LoVo (cell line): ENCODE results near the gene EIF4B.

Experiments
- DNase-seq: peaks from one replicate; pipeline ENCODE4 v3.0.0-alpha.2; 2016; ENCODE audit warnings: low spot score

The EIF4B gene

DNA sequence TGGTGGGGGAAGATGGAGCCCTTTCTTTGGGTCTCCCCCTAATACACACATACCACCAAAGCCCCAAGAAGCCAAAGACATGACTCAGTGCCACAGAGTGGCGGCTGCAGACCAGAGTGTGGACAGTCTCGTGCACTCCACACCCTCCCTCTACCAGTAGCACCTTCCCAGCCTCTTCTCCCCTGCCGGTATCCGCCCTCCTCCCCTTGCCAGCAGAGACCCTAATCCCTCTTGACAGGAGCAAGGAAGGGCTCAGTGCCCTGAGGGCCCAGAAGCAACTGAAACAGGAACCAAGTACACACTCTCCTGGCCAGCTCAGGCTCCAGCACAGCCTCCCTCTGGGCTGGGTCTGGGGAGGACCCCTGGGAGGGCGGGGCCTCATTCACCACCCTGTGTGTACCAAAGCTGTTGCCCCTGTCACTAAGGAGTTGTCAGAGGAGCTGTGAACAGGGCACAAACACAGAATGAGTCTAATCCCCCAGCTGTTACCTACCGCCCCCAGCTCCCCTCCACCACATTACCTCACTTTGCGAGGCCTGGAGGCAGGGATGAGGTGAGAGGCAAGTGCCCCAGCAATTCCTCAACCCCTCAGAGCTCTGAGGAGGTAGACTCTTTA is 64.7 kb downstream of the EIF4B start:
- DNase-seq = no peak

DNA sequence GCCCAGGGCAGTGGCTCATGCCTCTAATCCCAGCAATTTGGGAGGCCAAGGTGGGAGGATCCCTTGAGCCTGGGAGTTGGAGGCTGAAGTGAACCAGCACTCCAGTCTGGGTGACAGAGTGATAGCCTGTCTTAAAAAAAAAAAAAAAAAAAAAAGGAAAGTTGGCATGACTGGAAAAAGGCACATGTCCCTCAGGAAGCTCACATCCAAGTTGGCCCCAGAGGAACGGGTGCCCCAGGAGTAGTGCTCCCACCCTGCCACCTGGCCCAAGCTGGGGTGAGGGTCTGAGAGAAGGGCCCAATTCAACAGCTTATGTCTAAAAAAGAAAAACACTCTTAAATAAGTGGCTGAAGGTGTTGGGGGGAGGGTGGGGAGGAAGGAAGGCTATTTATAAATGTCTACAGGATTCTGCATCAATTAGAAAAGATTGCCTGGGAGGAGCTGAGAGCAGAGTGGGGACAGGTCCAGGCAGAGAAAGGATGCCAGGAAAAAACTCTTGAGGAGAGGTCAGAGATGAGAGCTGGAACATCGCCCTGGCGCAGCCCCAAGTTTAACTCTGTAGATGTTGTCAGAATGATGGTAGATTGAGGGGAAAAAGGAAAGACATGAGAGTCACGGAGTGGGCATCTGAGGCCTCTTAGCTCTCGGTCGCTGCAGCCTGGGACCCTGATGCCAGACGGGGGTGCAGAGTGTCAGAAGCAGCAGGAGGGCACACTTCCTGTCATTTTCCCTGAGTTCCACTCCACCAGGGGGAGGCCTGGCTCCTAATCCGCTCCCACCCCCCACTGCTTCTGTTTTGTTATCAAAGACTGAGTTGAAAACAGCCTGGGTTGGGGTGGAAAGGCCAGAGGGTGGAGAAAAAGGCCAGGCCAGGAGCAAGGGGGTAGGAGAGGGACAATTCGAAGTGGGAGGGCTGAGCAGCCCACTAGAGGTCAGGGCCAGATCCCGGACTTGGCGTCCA is 65.6 kb downstream of the EIF4B start:
- DNase-seq = no peak

DNA sequence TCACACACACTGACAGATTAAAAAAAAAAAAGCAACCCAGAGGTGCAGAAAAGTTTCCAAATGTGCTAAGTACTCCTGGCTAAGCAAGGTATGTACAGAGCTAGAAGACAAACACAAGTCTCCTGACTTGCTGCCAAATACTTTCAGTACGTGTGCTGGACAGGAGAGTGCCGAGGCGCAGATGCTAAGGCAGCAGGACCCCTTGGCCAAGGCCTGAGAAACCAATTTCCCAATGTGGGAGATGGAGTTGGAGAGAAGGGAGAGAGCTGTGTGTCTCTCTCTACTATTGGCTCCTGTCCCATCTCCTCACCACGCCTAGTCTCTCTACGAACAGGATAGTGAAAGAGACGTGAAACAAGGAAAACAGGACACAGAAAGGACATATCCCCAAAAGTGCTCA is 67.6 kb downstream of the EIF4B start:
- DNase-seq = no peak

DNA sequence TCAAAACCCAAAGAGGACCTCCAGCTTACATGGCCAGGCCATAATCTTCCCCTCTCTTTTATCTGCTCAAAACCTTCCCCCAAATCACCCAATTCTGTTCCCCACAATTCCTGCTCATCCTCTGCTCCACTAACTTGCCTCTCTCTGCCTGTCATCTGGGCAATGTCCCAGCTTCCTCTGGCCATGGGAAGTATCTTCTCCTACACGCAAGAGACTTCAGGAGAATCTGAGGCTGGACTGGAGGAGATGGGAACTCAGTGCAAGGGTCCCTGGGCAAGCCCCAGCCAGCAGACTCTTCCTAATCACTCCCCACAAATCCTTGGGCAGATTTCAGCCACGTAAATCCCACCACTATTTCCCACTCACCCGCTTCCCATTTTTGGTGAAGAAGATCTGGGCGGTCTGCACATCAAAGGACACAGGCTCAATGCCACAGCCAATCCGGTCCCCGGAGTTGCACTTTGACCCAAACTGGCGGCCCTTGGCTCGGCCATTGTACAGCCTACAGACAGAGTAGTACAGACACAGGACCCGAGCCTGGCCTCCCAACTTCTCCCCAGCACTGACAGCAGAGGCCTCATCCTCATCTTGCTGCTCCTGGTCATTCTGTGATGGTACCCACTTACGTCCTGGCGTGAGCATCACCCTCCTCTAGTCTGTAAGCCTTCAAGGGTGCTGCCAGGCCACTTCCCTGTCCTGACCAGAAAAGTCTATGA is 68.2 kb downstream of the EIF4B start:
- no peak for DNase-seq

DNA sequence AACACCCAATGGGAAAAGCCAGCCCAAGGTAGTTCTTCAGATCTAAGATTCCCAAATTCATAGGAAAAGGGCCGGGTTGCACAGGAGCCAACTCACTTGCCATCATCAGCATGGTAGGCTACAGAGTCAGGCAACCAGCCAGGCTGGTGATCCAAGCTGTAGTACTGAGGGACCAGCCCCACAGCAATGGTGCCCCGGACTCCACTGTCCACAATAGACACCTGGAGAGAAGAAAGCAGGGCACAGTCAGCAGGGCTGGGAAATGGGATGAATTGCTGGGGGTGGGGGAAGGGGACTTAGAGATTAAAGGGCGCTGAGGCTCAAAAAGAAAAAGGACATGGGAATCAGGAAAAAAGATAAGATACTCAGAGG is 68.7 kb downstream of the EIF4B start:
- no peak for DNase-seq

DNA sequence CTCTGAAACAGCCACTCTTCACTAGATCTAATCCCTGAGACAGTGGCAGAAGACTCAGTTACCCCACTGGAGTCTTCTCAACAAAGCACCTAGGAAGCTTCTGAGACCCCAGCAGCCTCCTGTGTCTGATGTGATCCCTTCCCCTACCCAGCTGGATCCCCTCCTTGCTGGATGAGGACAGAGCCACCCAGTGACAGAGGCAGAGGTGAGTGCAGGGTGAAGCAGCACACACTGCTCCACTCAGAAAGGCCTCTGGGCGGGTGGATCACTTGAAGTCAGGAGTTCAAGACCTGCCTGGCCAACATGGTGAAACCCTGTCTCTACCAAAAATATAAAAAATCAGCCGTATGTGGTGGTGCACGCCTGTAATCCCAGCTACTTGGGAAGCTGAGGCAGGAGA is 70.2 kb downstream of the EIF4B start:
- DNase-seq = no peak

DNA sequence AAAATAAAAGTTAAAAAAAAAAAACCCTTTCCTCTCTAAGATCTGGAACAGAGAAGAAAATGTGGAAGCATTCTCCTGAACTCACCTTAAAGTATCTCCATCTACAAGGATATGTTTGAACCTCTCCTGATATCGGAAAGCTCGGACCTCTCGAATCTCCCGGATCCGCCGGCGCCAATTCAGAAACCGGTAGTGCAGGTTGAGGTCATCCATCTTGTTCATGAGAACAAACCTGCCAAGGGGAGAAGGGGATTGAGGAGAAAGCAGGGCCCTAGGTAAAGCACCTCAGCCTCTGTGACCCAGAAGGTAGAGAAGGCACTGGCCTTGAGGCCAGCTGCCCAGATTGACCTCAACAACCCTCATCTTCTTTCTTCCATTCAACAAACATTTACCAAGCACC is 70.8 kb downstream of the EIF4B start:
- no peak for DNase-seq

DNA sequence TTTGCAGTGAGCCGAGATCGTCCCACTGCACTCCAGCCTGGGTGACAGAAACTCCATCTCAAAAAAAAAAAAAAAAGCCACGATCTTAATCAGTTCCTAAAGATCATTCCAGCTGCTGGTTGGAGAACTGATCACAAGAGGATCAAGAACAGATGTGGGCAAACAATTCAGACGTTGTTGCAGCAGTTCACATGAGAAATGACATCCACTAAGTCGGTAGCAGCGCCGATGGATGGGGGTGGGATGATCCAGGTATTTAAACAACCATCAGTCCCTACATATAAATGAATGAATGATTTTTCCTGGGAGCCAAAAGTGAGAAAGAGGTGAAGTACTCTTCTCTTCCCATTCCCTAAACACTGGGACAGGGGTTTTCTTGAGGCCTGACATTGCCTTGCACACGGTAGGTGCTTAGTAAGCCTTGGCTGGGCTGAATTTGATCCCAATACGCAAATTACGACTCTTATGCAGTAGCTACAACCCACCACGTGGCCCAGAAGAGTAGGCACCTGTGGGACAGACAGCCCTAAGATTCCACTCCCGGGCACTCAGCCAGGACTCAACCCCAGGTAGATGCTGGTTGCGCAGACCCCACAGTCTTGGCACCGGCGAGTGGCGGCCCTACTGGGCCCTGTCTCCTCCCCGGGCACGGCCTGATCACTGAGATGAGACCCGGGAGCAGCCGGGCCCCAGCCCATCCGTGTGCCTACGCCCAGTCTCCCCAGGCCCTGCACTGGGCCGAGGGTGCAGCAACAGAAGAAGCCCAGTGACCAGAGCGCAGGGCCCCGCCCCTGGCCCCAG is 72.4 kb downstream of the EIF4B start:
- DNase-seq = no peak

DNA sequence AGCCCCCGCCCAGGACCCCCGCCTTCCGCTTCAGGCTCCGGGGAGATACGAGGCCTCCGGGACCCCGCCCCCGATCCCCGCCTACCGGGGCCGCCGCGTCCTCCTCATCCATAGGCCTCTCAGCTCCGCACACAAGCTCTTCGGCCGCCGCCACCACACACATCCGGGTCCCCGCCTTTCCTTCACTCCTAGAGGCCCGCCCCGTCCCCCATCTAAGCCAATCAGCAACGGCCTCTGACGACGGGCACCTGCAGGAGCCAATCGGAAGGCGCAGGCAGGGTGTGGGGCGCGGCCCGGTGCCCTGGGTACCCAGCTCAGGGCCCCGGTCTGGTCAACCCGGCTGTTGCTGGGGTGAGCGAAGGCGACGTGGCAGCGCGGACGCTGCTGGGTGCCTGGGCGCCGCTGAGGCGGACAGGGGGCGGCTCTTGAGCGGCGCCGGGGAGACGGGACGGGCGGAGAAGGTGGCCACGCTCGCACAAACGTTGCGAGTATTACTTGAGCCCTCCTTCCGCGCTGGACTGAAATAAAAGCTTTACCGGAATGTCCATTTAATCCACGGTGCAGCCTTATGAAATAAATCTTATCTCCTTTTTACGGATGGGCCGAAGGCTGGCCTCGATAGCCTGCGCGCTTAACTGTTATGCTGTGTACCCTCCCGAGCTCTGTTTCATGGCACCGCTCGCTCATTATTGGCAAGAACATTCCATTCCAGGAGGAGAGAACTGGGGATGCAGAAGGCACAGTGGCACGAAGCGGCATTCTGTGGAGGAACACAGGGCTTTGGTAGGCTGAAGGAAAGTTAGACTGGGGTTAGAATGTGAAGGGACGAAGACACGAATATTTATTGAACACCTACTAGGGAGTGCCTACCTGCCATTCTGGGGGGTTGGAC is 73.2 kb downstream of the EIF4B start, which contains the start of gene SPRYD3:
SPRYD3 (minus strand) TSS at position 165 of the 892 bp plus-strand sequence; CDS start at position 108, 57 bp downstream.
- peak; percentile 100 for DNase-seq

DNA sequence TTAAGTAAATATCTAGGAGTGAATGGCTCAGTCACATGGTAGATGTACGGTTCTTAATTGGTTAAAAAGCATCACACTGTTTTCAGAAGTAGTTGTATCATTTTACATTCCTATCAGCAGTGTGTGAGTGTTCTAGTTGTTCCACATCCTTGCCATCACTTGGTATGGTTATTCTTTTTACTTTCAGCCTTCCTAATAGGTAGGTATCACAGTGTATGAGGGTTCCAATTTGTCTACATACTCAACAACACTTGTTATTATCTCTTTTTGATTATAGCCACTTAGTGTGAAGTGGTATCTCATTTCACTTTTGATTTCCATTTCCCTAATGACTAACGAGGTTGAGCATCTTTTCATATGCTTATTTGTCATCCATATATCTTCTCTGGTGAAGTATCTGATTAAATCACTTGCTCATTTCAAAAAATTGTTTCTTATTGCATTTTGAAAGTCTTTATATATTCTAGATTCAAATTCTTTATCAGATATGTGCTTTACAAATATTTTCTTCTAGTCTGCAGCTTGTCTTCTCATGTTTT is 76.5 kb downstream of the EIF4B start:
- DNase-seq = no peak

DNA sequence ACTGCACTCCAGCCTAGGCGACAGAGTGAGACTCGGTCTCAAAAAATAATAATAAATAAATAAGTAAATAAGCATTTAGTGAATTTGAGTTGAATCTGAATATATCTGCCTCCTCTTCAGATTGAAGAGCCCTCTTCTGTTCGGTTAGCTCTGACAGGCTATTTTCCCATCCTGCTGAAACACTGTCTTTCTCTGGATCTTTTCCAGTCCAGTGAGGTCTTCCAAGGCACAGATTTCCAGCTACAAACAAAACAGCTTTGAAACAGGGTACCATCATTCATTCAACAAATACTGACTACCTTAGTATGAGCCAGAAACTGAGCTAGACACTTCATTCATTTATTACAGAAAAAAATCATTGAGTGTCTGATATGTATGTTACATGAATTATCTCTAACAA is 80.1 kb downstream of the EIF4B start:
- no peak for DNase-seq

DNA sequence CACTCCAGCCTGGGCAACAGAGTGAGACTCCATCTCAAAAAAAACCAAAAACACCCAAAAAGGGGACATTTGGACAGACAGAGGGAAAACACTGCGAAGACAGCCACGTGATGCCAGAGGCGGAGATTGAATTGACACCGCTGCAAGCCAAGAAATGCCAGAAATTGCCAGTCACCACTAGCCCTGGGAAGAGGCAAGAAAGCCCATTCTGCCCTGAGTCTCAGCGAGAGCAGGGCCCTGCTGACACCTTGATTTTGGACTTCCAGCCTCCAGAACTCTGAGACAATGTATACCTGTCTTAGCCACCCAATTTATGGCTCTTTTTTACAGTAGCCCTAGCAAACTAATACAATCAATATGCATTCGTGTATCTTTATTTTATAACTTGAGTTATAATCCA is 83.8 kb downstream of the EIF4B start:
- DNase-seq = no peak

DNA sequence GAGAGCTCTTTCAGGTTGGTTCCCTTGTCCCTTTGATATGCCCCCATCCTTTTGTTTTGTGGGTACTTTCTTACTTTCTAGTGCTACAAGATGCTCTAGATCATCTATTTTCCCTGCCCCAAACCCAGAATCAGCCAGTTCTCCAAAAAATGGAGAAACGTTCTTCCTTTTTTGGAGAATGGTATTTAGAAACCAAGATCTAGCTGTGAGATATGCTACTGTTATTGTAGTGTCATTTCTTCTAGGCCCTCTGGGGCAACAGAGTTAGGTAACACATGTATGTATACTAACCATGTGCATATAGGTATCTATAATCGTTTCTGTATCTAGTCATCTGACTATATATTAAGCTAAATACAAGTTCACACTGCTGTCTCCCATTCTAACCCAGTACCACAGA is 84.3 kb downstream of the EIF4B start:
- no peak for DNase-seq

DNA sequence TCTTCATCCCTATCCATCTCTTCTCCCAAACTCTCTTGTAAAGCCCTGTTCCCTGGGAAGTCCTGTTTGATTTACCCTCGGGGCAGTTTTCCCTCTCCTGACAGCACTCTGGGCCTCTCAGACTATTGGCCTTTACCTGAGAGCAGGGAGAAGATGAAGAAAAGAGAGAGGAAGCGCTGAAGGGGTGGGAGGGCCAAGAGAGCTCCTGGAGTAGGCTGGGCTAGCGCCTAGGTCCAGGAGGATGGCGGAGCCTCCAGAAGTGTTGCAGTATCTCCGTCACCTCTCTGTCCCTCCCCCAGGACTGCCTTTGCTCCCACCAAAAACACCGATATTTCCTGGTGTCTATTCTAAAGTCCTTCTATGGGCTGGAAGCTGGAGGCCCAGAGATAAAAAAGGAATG is 85.5 kb downstream of the EIF4B start:
- DNase-seq = no peak
